Measurements from ENCODE around the gene ADAM12. TPM values are rescaled to one million over a fixed set of nuclear protein-coding genes. Genes with fewer than 3 reads are reported as not detected.

ADAM12 gene
- total RNA-seq, 2 donors from 2014 or later: 0.71 to 1.2 TPM

DNA sequence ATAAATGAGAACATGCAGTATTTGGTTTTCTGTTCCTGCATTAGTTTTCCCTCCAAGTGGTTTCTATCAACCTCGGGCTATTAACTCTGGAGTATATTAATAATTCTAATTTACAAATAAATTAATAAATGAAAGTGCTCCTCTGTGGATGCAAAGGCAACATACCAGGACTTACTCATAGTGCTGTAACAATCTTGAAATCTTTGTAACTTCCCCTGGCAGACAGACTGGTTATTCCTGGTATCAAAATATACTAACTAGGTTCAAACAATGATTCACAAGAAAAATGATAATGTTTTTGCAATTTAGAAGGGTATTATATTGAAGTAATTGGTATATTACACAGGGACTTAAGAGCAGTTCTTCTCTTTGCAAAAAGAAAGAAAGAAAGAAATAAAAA lies 314.7 kb downstream of the ADAM12 start:
- TF ChIP-seq CTCF (IDR thresholded peaks at IDR 0.05): no peak

DNA sequence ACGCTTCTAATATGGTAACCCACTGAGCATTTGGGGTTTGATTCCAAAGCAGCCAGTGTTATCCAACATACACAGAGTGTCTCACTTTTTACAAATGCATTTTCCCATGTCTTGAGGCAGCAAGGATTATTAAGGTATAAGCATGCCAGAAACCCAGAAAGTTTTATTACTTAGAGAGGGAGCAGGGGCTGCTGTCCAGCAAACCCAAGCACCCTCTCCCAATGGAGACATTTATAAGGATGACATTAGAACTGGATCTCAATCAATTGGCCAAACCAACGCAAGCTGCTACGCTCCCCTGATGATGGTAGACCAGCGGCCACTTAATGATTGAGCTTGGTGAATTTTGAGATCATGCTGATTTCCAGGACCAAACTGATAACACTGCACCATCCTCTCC lies 315.7 kb downstream of the ADAM12 start:
- no peak for DNase-seq (ENCODE audit: low spot score)
- Histone ChIP-seq H3K9me3 (no peaks in the 10 kb centered on the region), H3K4me1 (no peaks in the 10 kb centered on the region), H3K36me3 (no peaks in the 10 kb centered on the region), H3K4me3 (no peak overlapping the region), H3K27ac (no peak overlapping the region), H3K27me3 (no peaks in the 10 kb centered on the region)
- TF ChIP-seq CTCF (IDR thresholded peaks at IDR 0.05): no peak

More for the DNA sequence above, 314.7 kb downstream of the ADAM12 start:
- no peak overlapping the region for H3K4me3 ChIP-seq
- H3K4me1 ChIP-seq: no peaks in the 10 kb centered on the region
- H3K9me3 ChIP-seq: no peaks in the 10 kb centered on the region
- no peaks in the 10 kb centered on the region for H3K36me3 ChIP-seq
- no peaks in the 10 kb centered on the region for H3K27me3 ChIP-seq
- no peak overlapping the region for H3K27ac ChIP-seq
- no peak for DNase-seq (ENCODE audit: low spot score)

DNA sequence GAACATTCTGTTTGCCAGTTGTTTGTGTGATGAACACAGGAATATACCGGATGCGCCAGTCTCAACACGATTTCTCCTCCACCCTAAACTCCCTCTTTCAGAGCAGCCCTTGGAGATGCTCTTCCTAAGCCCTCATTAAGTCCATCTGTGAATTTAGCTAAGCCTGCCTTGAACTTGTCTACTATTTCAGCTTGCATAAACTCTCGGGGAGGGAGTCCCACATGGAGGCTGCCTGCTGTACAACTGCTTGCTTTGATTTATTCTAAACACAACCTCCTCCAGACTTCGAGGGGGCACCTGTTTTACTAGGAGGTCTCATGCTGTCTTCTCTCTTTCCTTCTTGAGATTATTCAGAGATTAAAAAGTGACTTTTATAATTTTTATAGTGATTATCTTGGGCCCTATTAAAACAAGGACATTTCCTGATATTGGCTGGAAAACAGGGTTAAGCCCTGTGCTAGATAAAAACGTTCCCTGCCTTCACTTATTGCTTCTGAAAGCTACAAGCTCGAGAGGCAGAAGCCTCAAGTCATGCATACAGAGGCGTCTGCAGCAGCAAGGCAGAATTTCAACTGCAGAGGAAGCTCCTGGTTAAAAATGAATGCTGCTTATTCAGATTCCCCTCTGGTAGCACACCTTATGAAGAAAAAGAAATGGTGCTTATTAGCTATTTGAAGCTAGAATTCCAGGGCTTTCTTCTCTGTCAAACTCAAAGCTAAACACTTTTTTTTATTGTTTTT lies 317.6 kb downstream of the ADAM12 start:
- Histone ChIP-seq H3K4me1 (no peaks in the 10 kb centered on the region), H3K9me3 (no peaks in the 10 kb centered on the region), H3K36me3 (no peaks in the 10 kb centered on the region), H3K27ac (no peak overlapping the region), H3K27me3 (no peaks in the 10 kb centered on the region), H3K4me3 (no peak overlapping the region)
- no peak for DNase-seq (ENCODE audit: low spot score)
- no peak for TF ChIP-seq CTCF (IDR thresholded peaks at IDR 0.05)

GRCh38 chr10:126068322-126068721 lies 320.0 kb downstream of the ADAM12 start:
- Histone ChIP-seq H3K36me3 (no peaks in the 10 kb centered on the region), H3K4me3 (no peak overlapping the region), H3K4me1 (peaks cover 0 to 1% of the 10 kb centered on the region in 2 donors), H3K9me3 (no peaks in the 10 kb centered on the region), H3K27ac (no peak overlapping the region), H3K27me3 (no peaks in the 10 kb centered on the region)
- DNase-seq (ENCODE audit: low spot score): no peak
- no peak for TF ChIP-seq CTCF (IDR thresholded peaks at IDR 0.05)

GRCh38 chr10:126066456-126066855 lies 321.8 kb downstream of the ADAM12 start:
- no peak overlapping the region for H3K27ac ChIP-seq
- H3K36me3 ChIP-seq: no peaks in the 10 kb centered on the region
- DNase-seq (ENCODE audit: low spot score): no peak
- peaks cover 0 to 13% of the 10 kb centered on the region in 2 donors for H3K4me1 ChIP-seq
- TF ChIP-seq CTCF (IDR thresholded peaks at IDR 0.05): no peak
- H3K9me3 ChIP-seq: no peaks in the 10 kb centered on the region
- H3K27me3 ChIP-seq: no peaks in the 10 kb centered on the region
- no peak overlapping the region for H3K4me3 ChIP-seq
